ACC112 (cell line): ENCODE data around the gene RFXAP.
"Not testable (repeated sequence)": the region's sequence is repeated elsewhere in the genome, so short reads cannot be mapped to it uniquely, and the experiment has no call there.

Source experiments
- H2AFZ ChIP-seq: fragments of 200-600 bp; sonication (generic); one replicate; pipeline ENCODE4 v1.6.0; 2017; ENCODE audit warnings: antibody characterized with exemption, low read length; ENCODE audit not compliant: unreplicated experiment
- H3K27ac ChIP-seq: fragments of 200-600 bp; sonication (generic); 2 replicates; pipeline ENCODE4 v1.5.1; 2014; ENCODE audit warnings: low read depth, mild to moderate bottlenecking, antibody characterized with exemption, low read length, moderate library complexity
- H3K27me3 ChIP-seq: fragments of 200-600 bp; sonication (generic); 2 replicates; pipeline ENCODE4 v1.6.1; 2014; ENCODE audit warnings: mild to moderate bottlenecking, antibody characterized with exemption, low read length, moderate library complexity, mixed read lengths; ENCODE audit not compliant: insufficient read depth
- H3K36me3 ChIP-seq: fragments of 200-600 bp; sonication (generic); 2 replicates; pipeline ENCODE4 v1.6.1; 2016; ENCODE audit warnings: mild to moderate bottlenecking, antibody characterized with exemption, low read length, moderate library complexity, mixed read lengths; ENCODE audit not compliant: insufficient read depth
- H3K4me1 ChIP-seq: fragments of 200-600 bp; sonication (generic); one replicate; pipeline ENCODE4 v1.6.1; 2016; ENCODE audit warnings: low read length, mixed read lengths; ENCODE audit not compliant: insufficient read depth, unreplicated experiment, control insufficient read depth
- H3K4me3 ChIP-seq: fragments of 200-600 bp; sonication (generic); 2 replicates; pipeline ENCODE4 v1.5.1; 2014; ENCODE audit warnings: mild to moderate bottlenecking, low read depth, low read length
- H3K79me2 ChIP-seq: fragments of 200-600 bp; sonication (generic); one replicate; pipeline ENCODE4 v1.6.0; 2016; ENCODE audit warnings: low read length; ENCODE audit not compliant: control insufficient read depth, unreplicated experiment, insufficient read depth

RFXAP gene, protein sequence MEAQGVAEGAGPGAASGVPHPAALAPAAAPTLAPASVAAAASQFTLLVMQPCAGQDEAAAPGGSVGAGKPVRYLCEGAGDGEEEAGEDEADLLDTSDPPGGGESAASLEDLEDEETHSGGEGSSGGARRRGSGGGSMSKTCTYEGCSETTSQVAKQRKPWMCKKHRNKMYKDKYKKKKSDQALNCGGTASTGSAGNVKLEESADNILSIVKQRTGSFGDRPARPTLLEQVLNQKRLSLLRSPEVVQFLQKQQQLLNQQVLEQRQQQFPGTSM

DNA sequence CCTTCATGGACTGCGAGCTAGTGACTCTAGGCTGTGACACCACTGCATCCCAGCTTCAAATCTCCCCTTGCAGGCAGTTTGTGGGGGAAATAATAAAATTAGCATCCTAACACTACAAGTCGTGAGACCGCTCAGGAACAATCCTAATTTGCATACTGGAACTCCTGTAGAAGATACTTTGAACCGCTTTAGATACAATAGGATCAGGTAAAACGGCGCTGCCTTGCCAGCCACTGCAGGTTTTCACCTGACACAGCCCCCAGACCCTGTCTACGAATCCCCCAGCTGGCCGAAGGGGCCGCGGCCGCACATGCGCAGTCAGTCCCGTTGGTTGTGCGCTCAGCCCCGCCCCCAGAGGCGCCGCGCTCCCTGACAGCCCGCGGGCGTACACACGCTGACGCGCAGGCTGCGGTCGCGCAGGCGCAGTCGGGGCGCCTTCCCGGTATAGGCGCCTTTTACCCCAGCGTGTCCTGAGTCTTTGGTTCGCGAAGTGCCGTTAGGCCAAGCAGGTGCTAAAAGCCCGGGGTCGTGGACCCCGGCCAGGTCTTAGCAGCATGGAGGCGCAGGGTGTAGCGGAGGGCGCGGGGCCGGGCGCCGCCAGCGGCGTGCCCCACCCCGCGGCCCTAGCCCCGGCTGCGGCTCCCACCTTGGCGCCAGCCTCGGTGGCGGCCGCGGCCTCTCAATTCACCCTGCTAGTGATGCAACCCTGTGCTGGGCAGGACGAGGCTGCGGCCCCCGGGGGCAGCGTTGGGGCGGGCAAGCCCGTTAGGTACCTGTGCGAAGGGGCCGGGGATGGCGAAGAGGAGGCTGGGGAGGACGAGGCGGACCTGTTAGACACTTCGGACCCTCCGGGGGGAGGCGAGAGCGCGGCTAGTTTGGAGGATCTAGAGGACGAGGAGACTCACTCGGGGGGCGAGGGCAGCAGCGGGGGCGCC lies at the start of gene RFXAP:
TSS of gene RFXAP (plus strand) at position 419 of the 935 bp plus-strand sequence. CDS start at position 555, 136 bp downstream.
- H3K27ac ChIP-seq, result no peak within 1 kb of the TSS
- no peaks in the 10 kb centered on the region for H3K27me3 ChIP-seq
- peak within 1 kb of the TSS; percentile 87 for H3K4me3 ChIP-seq
- H3K36me3 ChIP-seq, result no peaks in the 10 kb centered on the region
- H3K4me1 ChIP-seq, result peaks cover 13% of the 10 kb centered on the region
- H2AFZ ChIP-seq, result peak within 1 kb of the TSS; percentile 86
- peaks cover 30% of the 10 kb centered on the region for H3K79me2 ChIP-seq

DNA sequence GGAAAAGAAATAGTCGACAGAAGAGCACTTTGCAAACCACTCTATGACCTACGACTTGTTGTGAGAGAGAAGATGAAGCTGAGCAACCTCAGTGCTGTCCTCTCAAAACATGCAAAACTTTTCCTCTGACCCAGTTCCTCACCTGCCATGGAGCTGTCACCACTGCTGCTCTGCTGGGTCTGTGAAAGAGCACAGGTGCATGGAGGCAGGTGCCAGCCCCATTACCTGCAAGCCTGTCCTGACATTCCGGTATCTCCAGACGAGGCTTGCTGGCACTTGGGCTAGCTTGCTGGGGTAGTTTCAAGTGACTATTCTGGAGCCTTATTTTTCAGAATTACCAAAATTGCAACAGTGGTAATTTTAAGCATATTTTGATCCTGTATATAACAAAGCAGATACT lies 49.5 kb upstream of the RFXAP start:
- H3K79me2 ChIP-seq, result no peaks in the 10 kb centered on the region
- H3K4me1 ChIP-seq, result no peaks in the 10 kb centered on the region
- H3K36me3 ChIP-seq, result no peaks in the 10 kb centered on the region
- peaks cover 47% of the 10 kb centered on the region for H3K27me3 ChIP-seq
- no peak overlapping the region for H3K27ac ChIP-seq
- no peak overlapping the region for H3K4me3 ChIP-seq
- H2AFZ ChIP-seq, result no peak overlapping the region

DNA sequence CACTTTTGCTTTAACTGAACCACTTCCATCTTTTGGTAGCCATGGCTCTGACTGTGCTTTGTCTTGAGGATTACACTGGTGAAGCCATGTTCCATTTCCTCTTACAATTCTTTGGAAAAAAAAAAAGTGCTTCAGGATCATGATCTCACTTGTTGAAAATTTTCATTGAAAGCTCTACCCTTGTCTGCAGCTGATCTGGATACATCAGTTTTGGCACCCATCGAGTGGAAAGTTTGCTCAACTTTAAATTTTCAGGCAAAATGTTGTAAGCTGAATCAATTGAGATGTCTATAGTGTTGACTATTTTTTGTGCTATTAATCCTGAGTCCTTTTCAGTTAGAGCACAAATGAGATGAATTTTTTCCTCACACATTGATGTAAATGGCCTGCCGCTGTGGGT lies 48.3 kb upstream of the RFXAP start:
- Histone ChIP-seq H3K4me3 (no peak overlapping the region), H3K36me3 (no peaks in the 10 kb centered on the region), H3K4me1 (no peaks in the 10 kb centered on the region), H3K27me3 (peaks cover 55% of the 10 kb centered on the region), H3K27ac (no peak overlapping the region), H2AFZ (no peak overlapping the region), H3K79me2 (no peaks in the 10 kb centered on the region)

DNA sequence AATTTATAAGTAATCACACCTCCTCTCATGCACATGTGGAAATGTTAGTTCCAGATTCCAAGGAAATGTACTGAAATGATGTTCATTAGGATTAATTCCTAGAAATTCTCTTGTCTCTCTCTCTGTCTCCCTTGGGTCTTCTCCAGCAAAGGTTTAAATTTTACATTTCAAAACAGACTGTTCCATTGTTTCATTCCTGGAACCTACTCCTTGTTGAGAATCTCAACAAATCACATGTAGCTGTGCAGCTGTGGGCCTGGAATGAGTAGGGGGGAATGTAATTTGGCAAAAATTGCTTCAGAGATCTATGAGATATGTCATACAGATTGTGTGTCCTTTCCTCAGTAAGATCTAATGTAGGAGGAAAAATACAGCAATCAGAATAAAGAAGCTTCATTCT lies 46.2 kb upstream of the RFXAP start:
- H3K27me3 ChIP-seq, result peaks cover 63% of the 10 kb centered on the region
- H3K4me3 ChIP-seq, result no peak overlapping the region
- no peak overlapping the region for H2AFZ ChIP-seq
- H3K27ac ChIP-seq, result no peak overlapping the region
- H3K36me3 ChIP-seq, result no peaks in the 10 kb centered on the region
- no peaks in the 10 kb centered on the region for H3K79me2 ChIP-seq
- H3K4me1 ChIP-seq, result no peaks in the 10 kb centered on the region

DNA sequence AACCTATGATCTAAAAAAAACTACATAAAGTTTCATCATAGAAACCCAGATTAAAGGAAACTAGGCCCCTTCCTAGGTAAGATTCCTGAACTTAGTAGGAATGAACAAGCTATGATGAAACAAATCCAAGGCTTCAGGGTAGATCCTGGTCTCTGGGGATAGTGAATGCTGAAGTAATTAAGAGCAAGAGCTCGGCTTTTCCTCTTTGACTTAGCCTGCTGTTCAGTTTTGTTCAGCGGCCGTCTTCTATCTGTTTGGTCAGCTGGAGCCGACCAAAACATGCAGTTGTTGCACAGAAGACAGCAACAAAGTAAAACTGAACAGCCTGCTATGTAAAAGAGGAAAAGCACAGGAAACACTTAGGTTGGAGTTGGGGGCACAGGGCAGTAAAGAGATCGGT lies 44.1 kb upstream of the RFXAP start:
- Histone ChIP-seq H3K4me1 (no peaks in the 10 kb centered on the region), H3K36me3 (no peaks in the 10 kb centered on the region), H3K79me2 (no peaks in the 10 kb centered on the region), H3K27me3 (peaks cover 51% of the 10 kb centered on the region), H3K4me3 (no peak overlapping the region), H2AFZ (no peak overlapping the region), H3K27ac (no peak overlapping the region)

DNA sequence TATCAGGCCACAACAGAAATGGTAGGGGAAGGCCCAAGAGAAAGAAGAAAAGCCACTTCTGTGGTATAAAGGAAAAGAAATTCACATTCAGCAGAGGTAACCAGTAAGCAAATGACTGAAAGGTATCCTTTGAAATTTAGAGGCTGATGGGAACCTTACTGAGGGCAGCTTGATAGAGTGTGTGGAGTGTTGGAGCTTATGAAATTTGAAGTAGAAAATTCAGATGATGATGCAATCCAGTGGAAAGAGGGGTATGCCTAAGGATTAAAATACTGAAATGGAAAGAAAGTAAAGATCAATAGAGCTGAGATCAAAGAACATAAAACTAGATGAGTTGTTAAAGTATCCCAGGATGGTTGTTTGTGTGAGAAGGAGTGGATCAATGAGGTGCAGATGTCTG lies 42.8 kb upstream of the RFXAP start:
- H3K36me3 ChIP-seq, result no peaks in the 10 kb centered on the region
- H3K79me2 ChIP-seq, result no peaks in the 10 kb centered on the region
- peaks cover 45% of the 10 kb centered on the region for H3K27me3 ChIP-seq
- no peaks in the 10 kb centered on the region for H3K4me1 ChIP-seq
- no peak overlapping the region for H2AFZ ChIP-seq
- H3K27ac ChIP-seq, result no peak overlapping the region
- no peak overlapping the region for H3K4me3 ChIP-seq

DNA sequence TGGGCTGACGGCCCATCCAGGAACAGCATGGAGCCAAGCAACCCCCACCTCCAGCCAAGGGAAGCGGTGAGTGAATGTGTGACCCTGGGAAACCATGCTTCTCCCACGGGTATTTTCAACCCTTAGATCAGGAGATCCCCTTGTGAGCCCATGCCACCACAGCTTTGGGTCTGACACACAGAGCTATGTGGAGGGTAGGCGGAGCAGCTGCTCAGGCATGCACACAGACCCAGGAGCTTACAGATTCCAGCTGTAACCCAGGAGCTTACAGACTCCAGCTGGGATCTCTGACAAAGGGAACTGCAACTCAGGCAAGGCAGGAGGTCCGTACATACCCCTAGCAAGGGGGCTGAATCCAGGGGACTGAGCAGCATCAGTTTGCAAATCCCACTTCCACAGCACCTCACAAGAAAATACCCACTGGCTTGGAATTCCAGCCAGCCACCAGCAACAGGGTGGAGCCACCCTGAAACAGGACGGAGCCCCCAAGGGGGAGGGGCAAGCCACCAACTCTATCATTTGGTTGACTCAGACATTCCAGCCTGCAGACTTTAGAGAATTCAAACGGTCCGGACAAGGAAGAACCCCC lies 40.8 kb upstream of the RFXAP start:
- no peaks in the 10 kb centered on the region for H3K4me1 ChIP-seq
- H3K36me3 ChIP-seq, result no peaks in the 10 kb centered on the region
- H3K79me2 ChIP-seq, result no peaks in the 10 kb centered on the region
- H3K27ac ChIP-seq, result no peak overlapping the region
- H3K4me3 ChIP-seq, result no peak overlapping the region
- H2AFZ ChIP-seq, result no peak overlapping the region
- peaks cover 41% of the 10 kb centered on the region for H3K27me3 ChIP-seq

DNA sequence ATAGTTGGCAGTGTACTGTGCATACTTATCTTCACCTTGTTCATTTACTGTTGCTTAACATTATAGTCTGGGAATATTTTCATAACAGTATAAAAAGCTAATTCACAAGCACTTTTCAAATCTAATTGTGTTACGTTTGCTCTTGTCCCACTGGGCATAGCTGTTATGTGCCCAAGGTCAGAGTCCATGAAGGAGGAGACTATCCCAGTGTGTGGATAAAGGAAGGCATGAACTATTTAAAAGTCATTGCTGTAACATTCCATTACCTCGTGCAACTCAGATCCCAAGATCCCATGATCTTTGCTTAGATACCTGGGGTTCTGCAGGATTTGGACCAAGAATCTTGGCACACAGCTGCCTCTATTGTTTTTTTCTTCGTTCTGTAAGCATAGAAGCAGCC lies 35.1 kb upstream of the RFXAP start:
- Histone ChIP-seq H3K4me1 (no peaks in the 10 kb centered on the region), H3K27me3 (peaks cover 21% of the 10 kb centered on the region), H2AFZ (no peak overlapping the region), H3K36me3 (no peaks in the 10 kb centered on the region), H3K79me2 (no peaks in the 10 kb centered on the region), H3K4me3 (no peak overlapping the region), H3K27ac (no peak overlapping the region)

DNA sequence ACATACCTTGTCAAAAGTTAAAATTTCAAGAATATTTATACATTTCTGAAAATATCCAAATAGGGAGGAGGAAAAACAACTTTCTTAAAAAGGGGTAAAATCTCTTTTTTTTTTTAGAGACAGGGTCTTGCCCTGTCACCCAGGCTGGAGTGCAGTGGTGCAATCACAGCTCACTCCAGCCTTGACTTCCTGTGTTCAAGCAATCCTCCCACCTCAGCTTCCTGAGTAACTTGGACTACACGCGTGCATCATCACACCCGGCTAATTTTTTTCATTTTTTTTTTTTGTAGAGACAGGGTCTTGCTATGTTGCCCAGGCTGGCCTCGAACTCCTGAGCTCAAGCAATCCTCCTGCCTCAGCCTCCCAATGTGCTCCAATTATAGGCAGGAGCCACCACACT lies 32.8 kb upstream of the RFXAP start:
- H3K27me3 ChIP-seq, result peaks cover 21% of the 10 kb centered on the region
- H3K27ac ChIP-seq, H2AFZ ChIP-seq, H3K79me2 ChIP-seq, H3K4me1 ChIP-seq, H3K4me3 ChIP-seq, H3K36me3 ChIP-seq: not testable (repeated sequence)

DNA sequence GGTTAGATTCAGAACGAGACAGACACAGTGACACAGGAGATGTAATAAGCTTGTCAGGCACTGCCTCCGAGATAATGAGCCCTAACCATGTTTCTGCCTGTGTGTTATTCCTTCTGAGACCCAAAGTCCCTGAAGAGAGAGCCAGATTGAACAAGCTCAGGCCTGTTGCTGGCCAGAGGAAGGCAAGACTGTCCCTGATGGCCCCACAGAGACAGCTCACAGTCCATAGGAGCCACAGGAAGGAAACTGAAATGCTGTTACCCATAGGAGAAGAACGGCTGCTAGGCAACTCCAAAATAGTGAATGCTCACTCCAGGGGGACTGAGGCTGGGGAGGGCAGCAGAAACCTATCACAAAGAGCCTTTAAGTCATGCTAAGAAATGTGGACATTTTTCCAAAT lies 31.8 kb upstream of the RFXAP start:
- no peaks in the 10 kb centered on the region for H3K36me3 ChIP-seq
- H3K27ac ChIP-seq, result no peak overlapping the region
- H3K4me1 ChIP-seq, result no peaks in the 10 kb centered on the region
- no peak overlapping the region for H3K4me3 ChIP-seq
- no peak overlapping the region for H2AFZ ChIP-seq
- H3K27me3 ChIP-seq, result peaks cover 20% of the 10 kb centered on the region
- no peaks in the 10 kb centered on the region for H3K79me2 ChIP-seq
